Measurements from ENCODE around the gene TRIM25.
A peak's percentile ranks its signal among the peaks of the same experiment; 100 is the strongest.

The TRIM25 gene

DNA sequence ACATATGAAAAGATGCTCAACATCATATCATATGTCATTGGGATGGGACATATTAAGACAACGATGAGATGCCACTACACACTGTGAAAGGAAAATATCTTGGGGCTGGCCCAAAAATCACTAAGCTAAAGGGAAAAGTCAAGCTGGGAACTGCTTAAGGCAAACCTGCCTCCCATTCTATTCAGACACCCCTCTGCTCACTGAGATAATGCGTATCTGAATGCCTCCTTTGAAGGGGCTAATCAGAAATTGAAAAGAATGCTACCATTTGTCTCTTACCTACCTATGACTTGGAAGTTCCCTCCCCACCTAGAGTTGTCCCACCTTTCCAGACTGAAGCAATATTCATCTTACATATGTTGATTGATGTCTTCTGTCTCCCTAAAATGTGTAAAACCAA lies 11.2 kb upstream of the TRIM25 start:
- DNase-seq = no peak

GRCh38 chr17:56919717-56920116 lies 5.9 kb upstream of the TRIM25 start:
- no peak for DNase-seq

DNA sequence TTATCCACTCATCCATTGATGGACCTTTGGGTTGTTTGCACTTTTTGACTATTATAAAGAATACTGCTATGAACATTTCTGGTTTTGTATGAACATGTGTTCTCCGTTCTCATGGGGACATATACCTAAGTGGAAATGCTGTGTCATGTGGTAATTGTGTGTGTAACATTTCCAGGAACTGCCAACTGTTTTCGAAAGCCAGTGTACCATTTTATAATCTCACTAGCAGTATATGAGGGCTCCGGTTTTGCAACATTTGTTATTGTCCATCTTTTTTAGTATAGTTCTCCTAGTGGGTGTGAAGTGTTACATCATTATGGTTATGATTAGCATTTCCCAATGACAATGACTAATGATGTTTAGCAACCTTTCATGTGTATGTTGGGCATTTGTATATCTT lies 5.1 kb upstream of the TRIM25 start:
- no peak for DNase-seq

- DNase-seq = no peak
These were observed 3.9 kb upstream of the TRIM25 start for GRCh38 chr17:56917559-56918296.

DNA sequence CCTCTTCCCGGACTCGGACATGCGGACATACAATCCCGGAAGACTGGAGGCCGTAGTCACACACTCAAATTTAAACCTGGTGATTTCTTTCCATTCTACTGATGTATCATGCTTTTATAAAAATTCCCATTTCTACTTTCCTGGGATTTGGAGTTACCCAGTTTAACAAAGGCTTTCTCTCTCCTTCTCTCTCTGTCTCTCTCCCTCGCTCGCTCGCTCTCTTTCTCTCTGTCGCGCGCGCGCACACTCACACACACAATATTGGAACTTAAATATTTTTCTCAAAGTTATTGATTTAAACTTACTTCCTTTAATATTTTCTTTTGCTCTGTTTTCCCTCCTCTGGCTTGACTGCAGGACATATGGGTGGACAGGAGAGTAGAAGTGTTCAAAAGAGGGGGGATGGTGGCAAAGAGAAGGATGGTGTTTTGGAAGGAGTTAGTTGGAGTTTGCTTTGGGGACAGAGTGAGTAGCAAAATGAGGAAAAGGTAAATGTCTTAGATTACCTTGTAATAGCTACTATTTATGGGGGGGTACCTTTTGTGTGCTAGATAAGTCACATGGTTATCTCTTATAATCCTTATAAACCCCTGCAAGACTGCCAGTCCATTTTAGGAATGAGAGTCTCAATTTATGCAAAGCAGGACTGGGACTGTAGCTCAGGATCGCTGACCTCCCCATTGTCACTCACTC lies 878 bp upstream of the TRIM25 start:
- no peak for DNase-seq

DNA sequence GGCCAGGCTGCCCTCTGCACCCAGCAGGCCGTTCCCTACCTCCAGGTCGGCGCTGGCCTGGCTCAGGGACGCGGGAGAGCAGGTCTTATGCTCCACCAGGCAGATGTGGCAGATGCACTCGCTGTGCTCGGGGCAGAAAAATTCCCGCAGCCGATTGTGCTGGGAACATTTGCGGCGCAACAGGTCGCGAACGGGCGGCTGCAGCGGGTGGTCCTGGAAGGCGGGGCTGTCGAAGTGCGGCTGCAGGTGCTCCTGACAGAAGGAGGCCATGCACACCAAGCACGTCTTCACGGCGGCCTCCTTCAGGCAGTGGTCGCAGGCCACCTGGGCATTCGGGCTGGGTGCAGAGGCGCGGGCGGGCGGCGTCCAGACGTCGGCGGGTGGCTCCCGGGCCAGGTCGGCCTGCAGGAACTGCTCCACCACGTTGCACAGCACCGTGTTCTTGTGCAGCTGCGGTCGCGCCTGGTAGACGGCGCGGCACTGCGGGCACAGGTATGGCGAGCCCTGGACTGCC lies 439 bp downstream of the TRIM25 start:
- no peak for DNase-seq

GRCh38 chr17:56913000-56913311 lies 893 bp downstream of the TRIM25 start:
- no peak for DNase-seq

- peak; percentile 41 for DNase-seq
These were observed 1.5 kb downstream of the TRIM25 start for GRCh38 chr17:56912105-56912999.

DNA sequence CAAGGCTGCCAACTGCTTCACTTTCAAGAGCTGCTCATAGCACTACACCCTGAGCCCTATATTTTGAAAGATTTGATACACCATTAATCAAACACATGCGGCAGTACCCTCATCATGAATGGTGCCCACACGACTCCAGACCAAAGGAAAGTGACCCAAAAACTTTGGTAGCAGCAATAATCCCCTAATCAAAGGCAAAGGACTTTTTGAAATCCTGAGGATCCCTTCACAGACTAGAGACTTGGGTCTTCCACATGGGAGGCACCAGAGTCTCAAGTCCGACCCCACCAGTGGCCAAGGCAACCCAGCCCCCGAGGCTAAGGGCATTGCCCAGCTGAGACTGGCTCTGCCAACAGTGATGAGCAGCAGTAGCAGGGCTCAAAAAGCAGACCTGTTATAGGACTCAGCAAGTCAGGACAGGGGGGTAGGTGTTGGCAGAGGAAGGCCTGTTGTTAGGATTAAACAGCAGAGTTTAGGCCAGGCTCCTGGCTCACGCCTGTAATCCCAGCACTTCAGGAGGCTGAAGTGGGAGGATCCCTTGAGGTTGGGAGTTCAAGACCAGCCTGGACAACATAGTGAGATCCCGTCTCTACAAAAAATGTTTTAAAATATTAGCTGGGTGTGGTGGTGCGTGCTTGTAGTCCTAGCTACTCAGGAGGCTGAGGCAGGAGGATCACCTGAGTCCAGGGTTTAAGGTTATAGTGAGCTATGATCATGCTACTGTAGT lies 3.2 kb downstream of the TRIM25 start:
- no peak for DNase-seq

DNA sequence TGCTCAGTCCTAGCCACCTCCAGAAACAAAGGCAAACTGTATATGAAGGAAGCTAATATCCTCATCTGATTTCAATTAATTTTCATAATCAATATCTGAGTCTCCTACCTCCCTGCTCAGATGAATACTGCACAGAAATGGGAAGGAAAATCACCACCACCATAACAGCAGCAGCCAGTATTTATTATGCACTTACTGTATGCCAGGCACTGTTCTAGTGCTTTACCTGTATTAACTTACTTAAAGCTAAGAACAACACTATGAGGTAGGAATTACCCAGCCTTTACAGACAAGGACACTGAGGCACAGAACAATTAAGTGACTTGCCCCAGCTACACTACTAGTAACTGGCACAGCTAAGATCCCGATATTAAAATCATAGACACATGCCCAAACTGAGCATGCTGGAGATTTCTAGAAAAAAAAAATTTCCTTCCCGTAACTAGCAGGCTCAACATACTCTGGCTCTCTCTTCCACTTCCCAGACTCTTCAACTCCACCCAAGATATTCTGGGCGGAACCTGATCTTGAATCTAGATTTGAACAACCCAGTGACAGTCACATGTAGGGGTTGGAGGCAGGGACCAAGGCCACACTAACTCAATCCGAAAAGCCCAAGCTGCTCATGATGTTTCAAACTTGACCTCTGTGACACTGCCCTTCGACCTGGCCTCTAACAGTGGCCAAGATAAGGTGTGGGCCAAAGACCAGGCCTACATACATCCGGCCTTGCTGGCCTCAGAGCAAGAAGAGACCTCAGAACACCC lies 3.9 kb downstream of the TRIM25 start:
- DNase-seq = no peak

GRCh38 chr17:56908001-56908542 lies 5.8 kb downstream of the TRIM25 start:
- no peak for DNase-seq

DNA sequence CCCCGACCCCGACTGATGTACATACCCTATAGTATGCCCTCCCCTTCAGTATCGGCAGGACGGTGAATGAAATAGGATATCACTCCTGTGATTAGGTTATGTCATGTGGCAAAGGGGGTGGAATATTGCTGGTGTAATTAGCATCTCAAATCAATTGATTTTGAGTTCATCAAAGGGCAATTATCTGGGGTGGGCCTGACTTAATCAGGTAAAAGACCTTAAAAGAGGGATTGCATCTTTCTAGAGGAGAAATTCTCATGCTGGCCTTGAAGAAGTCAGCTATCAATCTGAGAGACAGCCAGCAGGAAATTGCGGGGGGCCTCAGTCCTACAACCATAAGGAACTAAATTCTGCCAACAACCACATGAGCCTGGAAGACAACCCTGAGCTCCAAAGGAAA lies 10.3 kb downstream of the TRIM25 start:
- DNase-seq = no peak

DNA sequence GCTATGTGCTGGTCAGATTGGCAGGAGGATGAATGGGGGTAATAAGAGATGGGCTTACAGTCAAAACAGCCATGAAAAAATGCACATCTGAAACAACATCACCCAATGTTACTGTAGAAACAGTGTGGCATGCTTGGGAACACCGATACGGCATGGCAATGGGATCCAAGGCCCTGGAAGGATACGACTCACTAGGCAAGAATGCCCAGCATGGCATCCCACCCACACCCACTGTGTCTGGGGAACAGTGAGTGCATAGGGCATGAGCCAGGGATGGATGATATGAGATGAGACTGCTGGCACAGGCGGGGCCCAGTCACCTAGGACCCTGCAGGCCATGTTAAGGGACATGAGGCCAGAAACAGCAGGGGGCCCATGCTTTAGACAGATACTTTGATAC lies 11.5 kb downstream of the TRIM25 start:
- peak; percentile 93 for DNase-seq

GRCh38 chr17:56899403-56899802 lies 14.4 kb downstream of the TRIM25 start:
- DNase-seq = no peak

DNA sequence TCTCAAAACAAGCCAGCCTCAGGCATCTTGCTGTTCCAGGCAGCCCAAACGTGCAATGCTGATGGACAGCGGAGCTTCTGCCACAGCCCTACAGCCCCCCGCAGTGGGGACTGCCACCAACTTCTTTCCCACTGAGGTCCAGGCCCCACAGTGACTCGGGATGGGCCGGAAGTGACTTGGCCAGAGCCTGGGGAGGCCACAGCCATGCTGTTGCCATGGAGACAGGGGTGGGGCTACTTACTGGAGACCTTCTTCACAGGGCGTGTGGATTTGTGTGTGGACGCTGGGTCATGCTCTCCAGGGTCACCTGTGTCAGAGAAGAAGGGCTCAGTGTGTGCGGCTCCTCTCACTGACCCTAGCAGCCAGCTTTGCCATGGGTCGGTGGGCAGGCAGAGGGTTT lies 15.0 kb downstream of the TRIM25 start:
- no peak for DNase-seq

DNA sequence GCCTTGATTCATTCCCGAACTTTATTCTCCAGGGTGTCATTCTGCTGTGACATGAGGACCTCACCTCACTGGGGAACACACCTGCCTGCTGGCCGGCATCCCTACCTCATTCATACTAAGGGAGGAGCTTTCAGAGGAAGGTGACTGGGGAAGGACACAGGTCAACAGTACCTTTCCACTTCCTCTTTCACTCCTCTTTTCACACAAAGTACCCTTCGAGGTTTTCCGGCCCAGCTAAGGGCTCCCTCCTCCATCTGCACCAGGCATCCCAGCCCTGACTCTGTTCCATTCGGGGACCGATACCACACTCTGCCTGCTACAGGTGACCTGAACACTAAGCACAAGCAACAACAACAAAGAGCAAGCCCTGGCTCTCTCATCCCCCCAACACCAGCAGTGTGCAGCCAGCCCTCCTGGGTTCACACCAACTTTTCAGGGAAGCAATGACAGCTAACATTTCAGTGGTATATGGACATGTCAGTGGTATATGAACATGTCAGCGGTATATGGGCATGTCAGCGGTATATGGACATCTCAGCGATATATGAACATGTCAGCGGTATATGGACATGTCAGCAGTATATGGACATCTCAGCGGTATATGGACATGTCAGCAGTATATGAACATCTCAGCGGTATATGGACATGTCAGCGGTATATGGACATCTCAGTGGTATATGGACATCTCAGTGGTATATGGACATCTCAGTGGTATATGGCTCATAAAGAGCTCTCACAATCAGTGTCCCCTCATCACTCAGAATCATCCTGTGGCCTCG lies 16.0 kb downstream of the TRIM25 start:
- no peak for DNase-seq

- no peak for DNase-seq
These were observed 16.9 kb downstream of the TRIM25 start for GRCh38 chr17:56896968-56897359.

DNA sequence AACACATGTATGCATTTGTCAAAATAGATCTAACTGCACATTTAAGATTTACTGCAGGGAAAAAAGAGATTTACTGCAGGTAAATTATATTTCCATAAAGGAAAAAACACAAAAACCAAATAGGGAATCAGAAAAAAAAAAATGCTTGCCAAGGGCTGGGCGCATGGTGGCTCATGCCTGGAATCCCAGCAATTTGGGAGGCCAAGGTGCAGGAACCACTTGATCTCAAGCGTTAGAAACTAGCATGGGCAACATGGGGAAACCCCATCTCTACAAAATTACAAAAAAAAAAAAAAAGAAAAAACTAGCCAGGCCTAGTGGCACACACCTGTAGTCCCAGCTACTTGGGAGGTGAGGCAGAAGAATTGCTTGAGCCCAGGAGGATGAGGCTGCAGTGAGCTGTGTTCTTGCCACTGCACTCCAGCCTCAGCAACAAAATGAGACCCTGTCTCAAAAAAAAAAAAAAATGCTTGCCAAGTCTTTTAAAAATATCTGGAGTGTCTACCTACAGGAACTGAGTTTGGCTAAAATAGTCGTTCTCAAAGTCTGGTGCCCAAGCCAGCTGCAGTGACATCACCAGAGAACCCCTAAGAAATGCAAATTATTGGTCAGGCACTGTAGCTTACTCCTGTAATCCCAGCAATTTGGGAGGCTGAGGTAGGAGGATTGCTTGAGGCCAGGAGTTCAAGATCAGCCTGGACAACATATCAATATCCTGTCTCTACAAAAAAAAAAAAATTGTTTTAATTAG lies 17.5 kb downstream of the TRIM25 start:
- no peak for DNase-seq

- no peak for DNase-seq
These were observed 18.9 kb downstream of the TRIM25 start for GRCh38 chr17:56894859-56895455.

GRCh38 chr17:56893503-56893902 lies 20.3 kb downstream of the TRIM25 start:
- DNase-seq = no peak

All from EL (cell line).